Colon (tissue), 2 donors: ENCODE results near the gene CACNA1B.

Source experiments
- FAIRE-seq: peaks from 2 replicates; lab custom pipeline; 2012; peaks lifted over from hg19 to GRCh38; lab: Jason Lieb, UNC
- donor health status: control.
- donor health status: control.

CACNA1B gene

DNA sequence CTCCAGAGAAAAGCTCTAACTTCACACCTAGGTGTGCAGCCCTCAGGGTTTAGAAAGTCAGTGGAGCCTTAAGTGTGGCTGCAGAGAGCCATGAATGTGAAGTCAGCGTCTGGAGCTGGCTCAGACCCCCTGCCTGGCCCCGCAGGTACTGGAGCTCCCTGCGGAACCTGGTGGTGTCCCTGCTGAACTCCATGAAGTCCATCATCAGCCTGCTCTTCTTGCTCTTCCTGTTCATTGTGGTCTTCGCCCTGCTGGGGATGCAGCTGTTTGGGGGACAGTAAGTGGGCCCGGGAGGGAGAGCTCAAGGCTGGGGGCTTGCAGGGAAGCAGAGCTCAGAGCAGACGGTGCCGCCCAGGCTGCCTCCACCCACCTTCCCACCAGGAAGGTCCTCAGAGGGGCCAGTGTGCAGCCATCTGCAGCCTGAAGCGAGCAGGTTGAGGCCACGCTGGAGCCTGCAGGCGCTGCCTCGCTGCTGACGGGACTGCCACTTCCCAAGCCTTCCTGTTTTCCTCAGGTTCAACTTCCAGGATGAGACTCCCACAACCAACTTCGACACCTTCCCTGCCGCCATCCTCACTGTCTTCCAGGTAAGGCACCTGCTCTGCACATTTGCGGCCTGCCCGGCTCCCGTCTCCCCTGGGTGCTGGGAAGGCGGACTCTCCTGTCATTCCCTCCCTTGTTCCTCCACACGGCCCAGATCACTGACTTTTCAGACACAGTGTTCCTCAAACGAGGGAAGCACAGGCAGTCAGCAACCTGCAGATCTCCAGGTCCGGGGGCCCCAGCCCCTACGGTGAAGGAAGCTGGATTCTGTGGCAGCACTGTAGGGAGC lies 108.9 kb downstream of the CACNA1B start:
- no peak for FAIRE-seq

DNA sequence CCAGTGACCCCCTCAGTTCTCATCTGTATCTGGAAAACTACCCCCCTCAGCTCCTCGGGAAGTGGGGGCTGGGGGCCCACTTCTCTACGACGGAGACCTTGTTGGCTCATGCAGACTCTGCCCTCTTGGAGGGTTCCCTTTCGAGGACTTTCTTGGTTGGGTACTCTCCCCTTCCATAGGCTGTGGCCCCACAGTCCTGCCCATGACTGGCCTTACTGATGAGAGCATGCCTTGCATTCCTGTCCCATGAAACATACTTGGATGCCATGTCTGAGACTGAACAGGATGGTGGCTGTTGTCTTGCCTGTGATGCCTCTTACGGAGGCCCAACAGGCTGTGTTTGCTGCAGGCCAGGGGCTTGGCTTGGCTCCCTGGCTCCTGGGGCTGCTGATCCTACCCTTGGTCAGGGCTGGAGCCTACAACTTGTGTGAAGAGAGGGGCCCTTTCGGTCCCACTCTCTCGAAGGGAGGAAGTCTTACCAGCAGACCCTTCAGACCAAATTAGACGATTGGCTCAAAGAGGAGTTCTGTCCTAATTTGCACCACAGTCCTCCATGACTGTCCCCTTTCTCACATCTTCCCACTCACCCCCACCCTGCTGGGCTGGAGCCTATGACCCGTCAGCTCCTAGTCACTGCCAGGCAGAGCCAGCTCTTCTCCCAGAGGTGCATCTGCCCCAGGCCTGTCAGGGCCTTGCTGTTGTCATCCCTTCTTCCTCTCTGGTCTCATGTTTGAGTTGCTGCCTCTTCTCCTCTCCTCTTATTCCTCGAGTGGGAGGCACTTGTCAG lies 109.9 kb downstream of the CACNA1B start:
- no peak for FAIRE-seq

DNA sequence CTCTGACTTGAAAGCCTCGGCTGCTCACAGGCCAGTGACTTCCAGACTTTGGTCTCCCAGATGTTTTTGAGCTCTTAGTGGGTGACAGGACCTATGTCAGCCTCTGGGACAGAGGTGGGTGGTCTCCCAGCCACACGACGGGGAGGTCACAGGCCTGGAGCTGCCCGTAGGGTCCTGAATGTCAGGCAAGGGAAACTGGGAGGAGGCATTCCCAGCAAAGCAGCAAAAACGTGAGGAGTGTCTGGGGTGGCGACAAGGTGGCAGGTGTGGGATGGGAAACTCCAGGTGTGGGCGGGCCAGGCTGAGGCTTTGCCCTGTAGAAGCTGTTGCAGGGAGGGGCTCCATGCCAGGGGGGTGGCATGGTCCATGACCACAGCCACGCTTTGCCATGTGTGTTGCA lies 110.5 kb downstream of the CACNA1B start:
- FAIRE-seq = no peak

DNA sequence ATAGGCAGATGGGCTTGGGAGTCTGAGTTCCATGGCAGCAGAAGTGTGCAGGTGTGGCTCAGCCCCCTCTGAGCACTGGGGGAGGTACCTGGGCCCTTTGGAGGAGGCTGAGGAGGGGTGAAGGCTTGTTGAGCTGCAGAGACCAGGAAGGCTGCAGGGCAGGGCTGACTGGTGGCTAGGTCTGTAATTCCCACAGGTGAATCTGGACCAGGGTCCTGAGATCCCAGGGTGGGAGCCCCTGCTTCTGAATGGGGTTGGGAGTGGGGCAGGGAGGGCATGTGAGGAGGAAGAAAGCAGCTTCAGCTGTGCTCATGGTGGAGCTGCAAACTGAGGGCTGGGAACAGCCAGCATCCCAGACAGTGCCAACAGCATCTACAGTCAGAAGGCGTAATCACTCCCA lies 111.1 kb downstream of the CACNA1B start:
- FAIRE-seq = no peak

- no peak for FAIRE-seq
Measured at GRCh38 chr9:137989156-137989555, 111.6 kb downstream of the CACNA1B start.

DNA sequence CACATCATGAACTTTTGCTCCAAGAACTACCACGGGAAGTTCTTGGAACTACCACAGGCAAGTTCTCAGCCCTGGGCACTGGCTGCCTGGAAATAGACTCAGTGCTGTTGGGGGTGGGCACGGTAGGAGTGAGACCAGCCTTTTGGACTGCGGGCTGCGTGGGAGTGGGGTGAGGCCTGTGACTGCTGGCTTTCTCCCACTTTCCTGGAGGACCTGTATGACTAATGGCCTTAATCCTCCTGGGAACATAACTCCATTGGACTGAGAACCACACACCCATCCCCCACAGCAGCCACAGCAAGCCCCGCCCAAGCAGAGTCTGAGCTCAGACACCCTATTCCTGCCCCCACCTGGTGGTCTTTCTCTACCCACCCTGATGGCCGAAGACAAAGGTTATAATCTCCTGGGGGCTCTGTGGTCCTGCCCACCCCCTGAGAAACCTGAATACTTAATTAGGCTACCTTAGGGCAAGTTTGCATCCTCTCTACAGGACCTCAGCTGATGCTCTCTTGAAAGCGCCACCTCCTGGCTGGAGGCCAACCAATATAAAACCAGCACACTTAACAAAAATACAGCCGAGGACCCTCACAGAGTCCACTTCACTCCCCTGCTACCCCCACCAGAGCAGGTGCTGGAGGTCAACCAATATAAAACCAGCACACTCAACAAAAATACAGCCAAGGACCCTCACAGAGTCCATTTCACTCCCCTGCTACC lies 112.6 kb downstream of the CACNA1B start:
- no peak for FAIRE-seq

DNA sequence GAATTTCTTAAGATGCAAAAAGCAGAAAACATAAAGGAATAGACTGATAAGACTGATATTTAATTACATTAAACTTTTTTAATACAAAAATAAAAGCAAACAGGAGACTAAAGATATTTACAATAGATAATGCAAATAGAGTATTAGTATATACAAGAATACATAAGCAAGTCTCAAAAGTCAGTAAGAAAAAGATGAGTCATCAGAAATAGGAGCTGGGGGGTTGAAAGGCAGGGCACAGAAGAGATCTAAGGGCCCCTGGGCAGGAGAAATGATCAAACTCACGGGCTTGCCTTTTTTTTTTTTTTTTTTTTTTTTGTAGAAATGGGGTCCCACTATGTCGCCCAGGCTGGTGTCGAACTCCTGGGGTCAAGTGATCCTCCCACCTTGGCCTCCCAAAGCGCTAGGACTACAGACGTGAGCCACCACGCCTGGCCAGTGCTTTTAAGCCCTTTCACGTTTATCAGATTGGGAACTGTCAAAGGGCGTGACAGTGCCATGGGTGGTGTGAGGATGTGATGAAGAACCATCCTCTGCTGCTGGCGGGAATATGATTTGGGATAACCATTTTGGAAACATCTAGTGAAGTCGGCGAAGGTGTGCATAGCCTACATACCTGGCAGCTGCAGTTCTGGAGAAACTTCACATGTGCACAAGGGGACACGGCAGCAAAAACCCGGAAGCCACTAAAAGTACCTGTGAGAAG lies 126.1 kb downstream of the CACNA1B start:
- FAIRE-seq = no peak

DNA sequence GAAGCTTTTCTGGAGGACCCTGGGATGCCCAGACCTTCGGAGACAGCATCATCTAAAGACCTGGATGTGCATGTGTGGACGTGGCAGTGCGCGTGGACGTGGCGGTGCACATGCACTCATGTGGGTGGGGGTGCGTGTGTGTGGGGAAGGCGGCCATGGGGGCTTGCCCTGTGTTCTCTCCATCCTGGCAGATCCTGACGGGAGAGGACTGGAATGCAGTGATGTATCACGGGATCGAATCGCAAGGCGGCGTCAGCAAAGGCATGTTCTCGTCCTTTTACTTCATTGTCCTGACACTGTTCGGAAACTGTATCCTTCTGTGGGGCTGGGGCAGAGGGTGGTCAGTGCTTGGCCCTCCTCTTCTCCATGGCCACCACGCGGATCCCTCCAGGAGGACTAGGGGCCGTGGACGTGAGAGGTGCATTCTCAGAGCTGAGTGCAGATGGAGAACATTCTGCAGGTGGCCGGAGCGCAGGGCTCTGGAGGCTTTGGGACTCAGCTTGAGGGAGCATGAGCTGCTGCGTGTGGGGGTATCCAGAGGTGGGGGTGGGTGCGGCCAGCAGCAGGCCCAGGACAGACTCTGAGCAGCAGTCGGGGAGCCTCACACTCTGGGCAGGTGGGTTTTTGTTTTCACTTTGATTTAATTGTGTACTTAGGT lies 129.1 kb downstream of the CACNA1B start:
- FAIRE-seq = no peak

DNA sequence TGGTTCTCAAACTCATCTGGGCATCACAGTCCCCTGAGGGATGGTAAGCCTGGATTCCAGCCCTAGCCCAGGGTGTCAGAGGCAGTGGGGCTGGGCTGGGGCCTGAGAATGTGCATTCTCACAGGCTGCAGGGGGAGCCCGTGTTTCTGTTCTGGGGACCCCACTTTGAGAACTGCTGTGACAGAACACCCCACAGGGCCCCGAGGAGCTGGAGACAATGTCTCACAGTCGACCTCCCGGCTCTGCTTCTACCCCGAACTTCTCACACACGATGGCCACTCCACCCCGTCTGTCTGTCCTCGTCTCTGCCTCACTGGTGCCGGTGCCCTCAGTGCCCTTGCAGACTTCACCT lies 130.0 kb downstream of the CACNA1B start:
- FAIRE-seq = no peak

GRCh38 chr9:138007918-138008841 lies 130.6 kb downstream of the CACNA1B start:
- no peak for FAIRE-seq

GRCh38 chr9:138009016-138009802 lies 131.6 kb downstream of the CACNA1B start:
- FAIRE-seq = no peak

DNA sequence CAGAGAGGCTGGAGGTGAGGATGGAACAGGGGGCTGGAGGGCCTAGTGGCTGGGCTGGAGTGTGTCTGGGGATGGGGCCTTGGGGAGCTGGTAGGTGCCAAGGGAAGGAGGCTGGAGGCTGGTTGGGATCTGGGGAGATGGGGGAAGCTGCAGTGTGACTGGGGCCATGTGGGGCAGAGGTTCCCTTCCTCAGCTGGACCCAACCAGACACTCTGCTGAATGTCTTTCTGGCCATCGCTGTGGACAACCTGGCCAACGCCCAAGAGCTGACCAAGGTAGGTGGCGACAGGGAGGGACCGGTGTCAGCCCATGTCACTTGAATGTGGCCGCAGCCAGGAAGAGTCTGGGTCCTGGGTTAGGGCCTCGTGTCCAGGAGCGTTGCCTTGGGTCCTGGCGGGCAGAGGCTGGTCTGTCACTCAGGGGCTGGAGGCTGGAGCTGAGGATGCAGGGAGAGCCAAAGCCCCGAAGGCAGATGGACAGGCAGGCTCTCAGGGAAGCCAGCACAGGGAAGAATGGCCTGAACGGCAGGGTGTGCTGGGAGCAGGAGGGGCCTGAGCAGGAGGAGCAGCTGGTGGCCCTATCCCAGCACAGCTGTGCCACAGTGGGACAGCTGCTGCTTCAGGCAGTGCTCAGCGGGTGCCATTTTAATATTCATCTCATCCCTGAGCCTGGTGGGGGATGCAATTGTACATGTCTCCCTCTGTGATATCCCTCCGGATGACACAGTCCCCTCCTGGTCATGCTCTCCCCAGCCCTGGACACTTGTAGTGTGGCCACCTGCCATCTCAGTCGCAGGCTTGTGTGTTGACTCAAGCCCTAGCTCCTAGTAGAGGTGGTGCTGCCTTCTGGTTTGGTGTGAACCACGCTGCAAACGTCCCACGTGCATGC lies 132.5 kb downstream of the CACNA1B start:
- no peak for FAIRE-seq

DNA sequence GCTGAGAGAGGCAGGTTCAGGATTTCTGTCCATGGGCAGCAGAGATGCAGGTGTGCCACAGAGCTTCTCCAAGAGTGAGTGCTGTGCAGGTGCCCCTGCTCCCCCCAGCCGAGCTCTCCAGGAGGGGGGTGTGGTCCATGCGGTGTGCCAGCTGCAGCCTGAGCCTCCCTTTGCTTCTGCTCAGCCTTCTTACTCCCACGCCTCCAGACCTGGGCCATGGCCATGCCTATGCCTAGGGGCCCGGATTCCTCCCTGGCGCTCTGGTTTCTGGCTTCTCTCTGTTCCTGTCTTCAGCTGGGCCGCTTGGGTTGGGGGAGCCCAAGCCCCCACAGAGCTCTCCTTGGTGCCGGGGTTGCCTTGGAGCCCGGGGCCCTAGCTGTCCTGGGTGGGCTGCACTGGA lies 133.3 kb downstream of the CACNA1B start:
- FAIRE-seq = no peak

DNA sequence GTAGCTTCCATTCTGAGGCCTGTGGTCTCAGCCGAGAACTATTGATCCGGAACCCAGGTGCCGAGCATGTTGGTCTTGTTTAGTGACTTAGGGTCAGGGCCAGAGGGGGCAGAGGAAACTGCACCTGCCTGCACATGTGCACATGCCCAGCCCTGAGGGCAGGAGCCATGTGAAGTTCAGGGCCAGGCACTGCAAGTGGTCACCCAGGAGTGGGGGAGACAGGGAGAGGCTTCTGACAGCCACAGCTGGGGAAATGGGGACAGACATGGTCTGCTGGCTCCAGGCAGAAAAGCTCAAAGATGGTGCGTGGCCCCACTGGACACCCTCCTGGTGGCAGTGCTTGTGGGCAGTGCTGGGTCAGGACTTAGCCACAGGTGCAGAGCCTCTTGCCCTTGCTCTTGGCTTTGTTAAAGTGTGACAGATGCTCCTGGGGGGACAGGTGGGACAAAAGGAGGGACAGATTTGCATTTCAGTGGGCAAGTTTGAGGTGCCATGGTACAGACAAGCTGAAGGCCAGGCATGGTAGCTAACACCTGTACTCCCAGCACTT lies 134.4 kb downstream of the CACNA1B start:
- FAIRE-seq = no peak

GRCh38 chr9:138013273-138013672 lies 135.7 kb downstream of the CACNA1B start:
- FAIRE-seq = no peak

DNA sequence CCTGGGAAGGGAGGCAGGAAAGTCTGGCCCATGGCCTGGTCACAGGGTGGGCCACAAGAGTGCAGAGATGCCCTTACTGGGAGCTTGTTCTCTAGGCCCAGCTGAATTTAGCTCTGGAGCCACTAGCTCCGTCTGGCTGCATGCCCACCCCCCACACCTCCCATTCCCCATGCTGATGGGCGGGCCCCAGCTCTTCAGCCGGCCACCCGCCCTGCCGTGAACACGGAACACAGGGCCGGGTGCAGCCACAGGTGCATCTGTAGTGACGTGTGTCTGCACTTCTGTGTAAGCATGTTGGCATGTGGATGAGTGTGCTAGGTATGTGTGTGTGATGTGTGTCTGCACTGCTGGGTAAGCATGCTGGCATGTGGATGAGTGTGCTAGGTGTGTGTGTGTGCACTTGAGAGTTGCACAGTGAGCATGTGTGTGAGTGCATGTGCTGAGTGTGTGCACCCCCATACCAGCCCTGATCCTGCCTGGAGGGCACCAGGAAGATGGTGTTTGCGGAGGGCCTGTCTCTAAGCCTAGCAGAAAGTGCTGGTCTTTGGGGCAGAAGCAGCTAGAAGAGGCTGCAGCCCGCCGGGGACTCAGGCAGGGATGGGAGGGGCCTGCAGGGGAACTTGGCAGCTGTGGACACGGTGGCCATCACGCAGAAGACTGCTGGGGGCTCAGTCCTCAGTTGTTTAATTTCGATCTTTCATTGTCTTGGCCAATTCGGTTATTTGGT lies 136.4 kb downstream of the CACNA1B start:
- FAIRE-seq = no peak

DNA sequence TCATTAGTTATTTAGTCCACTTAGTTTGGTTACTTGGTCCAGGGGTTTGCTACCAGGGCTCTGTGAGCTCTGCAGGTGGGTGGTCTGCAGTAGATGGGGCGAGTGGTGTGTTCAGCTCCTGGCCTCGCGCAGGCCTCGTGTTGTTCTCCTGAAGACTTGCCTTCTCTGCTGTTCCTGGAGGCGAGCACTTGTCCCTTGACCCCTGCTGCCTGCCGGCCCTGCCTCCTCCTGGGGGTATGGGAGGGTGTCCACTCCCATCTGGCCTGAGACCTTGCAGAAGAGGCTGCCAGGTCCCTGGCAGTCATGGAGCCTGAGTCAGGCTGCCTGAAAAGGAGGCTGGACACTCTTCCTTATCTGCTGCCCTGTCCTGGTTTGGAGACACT lies 137.0 kb downstream of the CACNA1B start:
- FAIRE-seq = no peak
